Measurements from ENCODE around the gene COMMD7.

- TF ChIP-seq, protein P1, sequence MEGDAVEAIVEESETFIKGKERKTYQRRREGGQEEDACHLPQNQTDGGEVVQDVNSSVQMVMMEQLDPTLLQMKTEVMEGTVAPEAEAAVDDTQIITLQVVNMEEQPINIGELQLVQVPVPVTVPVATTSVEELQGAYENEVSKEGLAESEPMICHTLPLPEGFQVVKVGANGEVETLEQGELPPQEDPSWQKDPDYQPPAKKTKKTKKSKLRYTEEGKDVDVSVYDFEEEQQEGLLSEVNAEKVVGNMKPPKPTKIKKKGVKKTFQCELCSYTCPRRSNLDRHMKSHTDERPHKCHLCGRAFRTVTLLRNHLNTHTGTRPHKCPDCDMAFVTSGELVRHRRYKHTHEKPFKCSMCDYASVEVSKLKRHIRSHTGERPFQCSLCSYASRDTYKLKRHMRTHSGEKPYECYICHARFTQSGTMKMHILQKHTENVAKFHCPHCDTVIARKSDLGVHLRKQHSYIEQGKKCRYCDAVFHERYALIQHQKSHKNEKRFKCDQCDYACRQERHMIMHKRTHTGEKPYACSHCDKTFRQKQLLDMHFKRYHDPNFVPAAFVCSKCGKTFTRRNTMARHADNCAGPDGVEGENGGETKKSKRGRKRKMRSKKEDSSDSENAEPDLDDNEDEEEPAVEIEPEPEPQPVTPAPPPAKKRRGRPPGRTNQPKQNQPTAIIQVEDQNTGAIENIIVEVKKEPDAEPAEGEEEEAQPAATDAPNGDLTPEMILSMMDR (conservative IDR thresholded peaks at IDR 0.05; ENCODE audit: low read depth, low read length): no peak
- no peak for TF ChIP-seq EZH2 (IDR thresholded peaks at IDR 0.05; ENCODE audit: borderline replicate concordance, low read depth, low read length, poor library complexity, severe bottlenecking)
Measured at GRCh38 chr20:32792316-32792715, 49.0 kb upstream of the COMMD7 start.
